Heart right ventricle (tissue), 16 donors: ENCODE measurements around the gene PAIP2. TPM values are rescaled to one million over a fixed set of nuclear protein-coding genes. Genes with fewer than 3 reads are reported as not detected.

Experiments
- ATAC-seq, 8 donors: fragments of 200-7000 bp; cut with Tn5 transposase; one replicate each; pipeline ENCODE4 v1.9.1; 2020; ENCODE audit warnings: mild to moderate bottlenecking in 8 of 8, moderate library complexity in 8 of 8, moderate number of reproducible peaks in 1 of 8
- DNase-seq, 2 donors: peaks; one replicate each; pipeline ENCODE4 v3.0.0-alpha.2; 2020
- H3K27ac ChIP-seq, 10 donors: fragments of 200-600 bp; sonication (generic) in 2 of 10; one replicate each; pipeline versions ENCODE4 v1.5.0 to v1.8.0; 2020 to 2022; ENCODE audit warnings: mild to moderate bottlenecking in 3 of 10
- H3K27me3 ChIP-seq, 7 donors: fragments of 200-600 bp; one replicate each; pipeline ENCODE4 v1.8.0; 2021 to 2022; ENCODE audit warnings: mild to moderate bottlenecking in 2 of 7
- H3K36me3 ChIP-seq, 9 donors: fragments of 200-600 bp; sonication (generic) in 1 of 9; one replicate each; pipeline versions ENCODE4 v1.5.0 to v1.8.0; 2020 to 2022; ENCODE audit warnings: mild to moderate bottlenecking in 2 of 9
- H3K4me1 ChIP-seq, 9 donors: fragments of 200-600 bp; sonication (generic) in 1 of 9; one replicate each; pipeline versions ENCODE4 v1.5.0 to v1.8.0; 2020 to 2022; ENCODE audit warnings: mild to moderate bottlenecking in 4 of 9
- H3K4me3 ChIP-seq, 10 donors: fragments of 200-600 bp; sonication (generic) in 2 of 10; one replicate each; pipeline versions ENCODE4 v1.5.0 to v1.8.0; 2020 to 2022; ENCODE audit warnings: mild to moderate bottlenecking in 7 of 10, moderate library complexity in 2 of 10
- H3K9me3 ChIP-seq, 11 donors: fragments of 200-600 bp in 10 of 11; sonication (generic) in 2 of 11; one replicate each; pipeline versions ENCODE4 v1.5.0 to v1.8.0; 2013 to 2022; ENCODE audit warnings: mild to moderate bottlenecking in 2 of 11, control low read depth in 1 of 11, moderate library complexity in 1 of 11
- CTCF ChIP-seq, 9 donors: fragments of 200-600 bp; sonication (generic) in 2 of 9; IDR thresholded peaks; one replicate each; pipeline versions ENCODE4 v1.5.0 to v1.8.0; 2021 to 2022; ENCODE audit warnings: antibody characterized with exemption in 9 of 9, mild to moderate bottlenecking in 5 of 9, moderate library complexity in 1 of 9
- WGBS, 2 donors: extraction: QIAGEN DNeasy Blood & Tissue Kit; methylation state at CpG; one replicate each; pipeline ENCODE4 v1.1.7; 2013; ENCODE audit warnings: inconsistent platforms in 1 of 2; 5-methylcytosine and 5-hydroxymethylcytosine counted together
- intact Hi-C, 10 donors: fragments of 100-400 bp; cut with DNase I; formaldehyde crosslinking; loops; one replicate each; pipeline versions ENCODE4 v1.11.1 to v1.14.2; 2022
- polyA plus RNA-seq, 2 donors: library from polyadenylated mRNA; stranded (reverse); fragments of 200-250 nt; gene quantifications; one replicate each; pipeline ENCODE4 v1.2.3, GENCODE V29; 2013
- total RNA-seq, 10 donors: library from RNA; stranded (reverse); fragmentation: NEBNext Ultra II Directional in 3 of 10; extraction: Animal tissue kit (Norgen Biotek cat#: 25700) in 3 of 10; gene quantifications; one replicate each; pipeline versions ENCODE4 v1.2.1 to v1.2.4, GENCODE V29; 2021 to 2023
- donor health status: Arrhythmogenic right ventricular cardiomyopathy.
- donor health status: ischemic (EF 13 %, LVEDD 7.1; RV severe dilation, severe dysfunction).
- donor health status: healthy with polysubstance abuse.
- donor health status: DM: no; HTN: yes; CAD: no.
- donor health status: DM: no; HTN: no; CAD: no.
- donor health status: ischemic (EF 25% LVEDD 6.9; RV normal size, moderate dysfunction).
- donor health status: ischemic (EF 25% LVEDD 5.7; RV mildly dilated, moderate dysfunction).
- donor health status: healthy.
- donor health status: DM: yes; HTN: yes; CAD: no.
- donor health status: Ischemic cardiomyopathy.
- donor health status: ischemic (EF 35%, LVEDD 5.7; RV mildly dilated, moderate dysfunction).
- donor health status: nonischemic (EF 11% LVEDD 7.7; RV severe dilation, severe dysfunction).
- donor health status: DM: yes; HTN: yes; CAD: no.
- donor health status: PGD.
- donor health status: ischemic (EF 29% LVEDD 5.4; RV normal size, mild dysfunction).
- donor health status: nonischemic (EF 23%, LVEDD 6.1; RV moderate dilation, normal function).

PAIP2 gene
- total and polyA plus RNA-seq, 12 donors: 43.8 to 173 (median 137) TPM

DNA sequence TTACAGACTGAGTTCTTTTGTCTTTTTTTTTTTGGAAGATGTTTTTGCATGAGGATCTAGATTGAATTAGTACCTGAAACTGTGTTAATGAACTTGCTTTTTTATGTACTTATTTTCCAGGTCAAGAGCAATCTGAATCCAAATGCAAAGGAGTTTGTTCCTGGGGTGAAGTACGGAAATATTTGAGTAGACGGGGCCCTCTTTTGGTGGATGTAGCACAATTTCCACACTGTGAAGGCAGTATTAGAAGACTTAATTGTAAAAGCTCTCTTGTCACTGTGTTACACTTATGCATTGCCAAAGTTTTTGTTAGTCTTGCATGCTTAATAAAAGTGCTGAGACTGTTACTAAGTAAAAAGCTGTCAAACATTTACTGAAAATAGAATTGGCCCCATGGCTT, 27.0 kb downstream of the PAIP2 start:
- Histone ChIP-seq H3K36me3 (peaks cover 0 to 100% (median 41%) of the 10 kb centered on the region in 9 donors), H3K4me1 (peaks cover 0 to 30% (median 14%) of the 10 kb centered on the region in 9 donors), H3K4me3 (no peak overlapping the region), H3K9me3 (no peaks in the 10 kb centered on the region), H3K27me3 (no peaks in the 10 kb centered on the region), H3K27ac (peak overlapping the region in 1 of 10 donors; percentile 53)
- 42 to 47% methylated on average over 2 of the region's 2 CpGs for WGBS, 2 donors
- peak in 2 of 8 donors; percentile 17 to 21 for ATAC-seq
- peak in 2 of 9 donors; percentile 10 to 24 for TF ChIP-seq CTCF (IDR thresholded peaks at IDR 0.05)
- intact Hi-C loops: no loop called here
- no peak for DNase-seq

DNA sequence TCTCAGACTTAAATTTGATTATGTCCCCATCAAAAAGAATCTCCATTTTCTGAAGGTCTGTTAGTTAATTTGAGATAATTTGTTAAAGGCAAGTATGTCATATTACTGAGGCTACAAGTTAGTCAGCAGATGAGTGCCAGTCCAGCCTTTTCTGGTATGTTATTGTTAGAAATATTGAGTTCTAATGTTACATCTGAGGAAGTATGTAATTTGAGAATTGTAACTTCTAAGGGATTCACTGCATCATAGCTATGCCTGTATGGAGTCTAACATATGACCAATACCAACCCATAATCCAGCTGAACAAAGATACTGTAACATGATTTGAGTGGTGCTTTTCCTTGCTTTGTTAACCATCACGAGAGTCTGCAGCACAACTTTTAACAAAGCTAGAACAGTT, 27.5 kb downstream of the PAIP2 start:
- Histone ChIP-seq H3K27me3 (no peaks in the 10 kb centered on the region), H3K4me1 (peaks cover 0 to 35% (median 16%) of the 10 kb centered on the region in 9 donors), H3K4me3 (no peak overlapping the region), H3K9me3 (no peaks in the 10 kb centered on the region), H3K27ac (peak overlapping the region in 1 of 10 donors; percentile 53), H3K36me3 (peaks cover 0 to 100% (median 35%) of the 10 kb centered on the region in 9 donors)
- intact Hi-C loops: no loop called here
- DNase-seq: no peak
- WGBS, 2 donors: 91 to 93% methylated on average over 1 of the region's 1 CpG
- no peak for TF ChIP-seq CTCF (IDR thresholded peaks at IDR 0.05)
- no peak for ATAC-seq

- Histone ChIP-seq H3K9me3 (no peaks in the 10 kb centered on the region), H3K4me1 (peaks cover 0 to 35% (median 16%) of the 10 kb centered on the region in 9 donors), H3K27ac (peak overlapping the region in 8 of 10 donors; percentile 17 to 73 (median 53)), H3K4me3 (no peak overlapping the region), H3K27me3 (no peaks in the 10 kb centered on the region), H3K36me3 (peaks cover 0 to 85% (median 11%) of the 10 kb centered on the region in 9 donors)
- peak in 7 of 8 donors; percentile 22 to 78 (median 72) for ATAC-seq
- no peak for DNase-seq
- 71 to 73% methylated on average over 7 of the region's 7 CpGs for WGBS, 2 donors
- TF ChIP-seq CTCF (IDR thresholded peaks at IDR 0.05): no peak
- intact Hi-C loops: no loop called here
These were observed 30.1 kb downstream of the PAIP2 start for GRCh38 chr5:139371482-139372435.

GRCh38 chr5:139374909-139375308, 33.3 kb downstream of the PAIP2 start:
- H3K27ac ChIP-seq: no peak overlapping the region
- 94 to 98% methylated on average over 2 of the region's 2 CpGs for WGBS, 2 donors
- no peak for DNase-seq
- no peaks in the 10 kb centered on the region for H3K9me3 ChIP-seq
- H3K36me3 ChIP-seq: peaks cover 0 to 60% (median 0%) of the 10 kb centered on the region in 9 donors
- intact Hi-C loops: no loop called here
- H3K27me3 ChIP-seq: no peaks in the 10 kb centered on the region
- TF ChIP-seq CTCF (IDR thresholded peaks at IDR 0.05): no peak
- H3K4me1 ChIP-seq: peaks cover 0 to 30% (median 11%) of the 10 kb centered on the region in 9 donors
- no peak for ATAC-seq
- H3K4me3 ChIP-seq: no peak overlapping the region
